Heart right ventricle (tissue), 16 donors: ENCODE measurements around the gene CLDN7. TPM values are rescaled to one million over a fixed set of nuclear protein-coding genes. Genes with fewer than 3 reads are reported as not detected.

ENCODE experiments used
- ATAC-seq, 8 donors: fragments of 200-7000 bp; cut with Tn5 transposase; one replicate each; pipeline ENCODE4 v1.9.1; 2020; ENCODE audit warnings: mild to moderate bottlenecking in 8 of 8, moderate library complexity in 8 of 8, moderate number of reproducible peaks in 1 of 8
- DNase-seq, 2 donors: peaks; one replicate each; pipeline ENCODE4 v3.0.0-alpha.2; 2020
- H3K27ac ChIP-seq, 10 donors: fragments of 200-600 bp; sonication (generic) in 2 of 10; one replicate each; pipeline versions ENCODE4 v1.5.0 to v1.8.0; 2020 to 2022; ENCODE audit warnings: mild to moderate bottlenecking in 3 of 10
- H3K27me3 ChIP-seq, 7 donors: fragments of 200-600 bp; one replicate each; pipeline ENCODE4 v1.8.0; 2021 to 2022; ENCODE audit warnings: mild to moderate bottlenecking in 2 of 7
- H3K36me3 ChIP-seq, 9 donors: fragments of 200-600 bp; sonication (generic) in 1 of 9; one replicate each; pipeline versions ENCODE4 v1.5.0 to v1.8.0; 2020 to 2022; ENCODE audit warnings: mild to moderate bottlenecking in 2 of 9
- H3K4me1 ChIP-seq, 9 donors: fragments of 200-600 bp; sonication (generic) in 1 of 9; one replicate each; pipeline versions ENCODE4 v1.5.0 to v1.8.0; 2020 to 2022; ENCODE audit warnings: mild to moderate bottlenecking in 4 of 9
- H3K4me3 ChIP-seq, 10 donors: fragments of 200-600 bp; sonication (generic) in 2 of 10; one replicate each; pipeline versions ENCODE4 v1.5.0 to v1.8.0; 2020 to 2022; ENCODE audit warnings: mild to moderate bottlenecking in 7 of 10, moderate library complexity in 2 of 10
- H3K9me3 ChIP-seq, 11 donors: fragments of 200-600 bp in 10 of 11; sonication (generic) in 2 of 11; one replicate each; pipeline versions ENCODE4 v1.5.0 to v1.8.0; 2013 to 2022; ENCODE audit warnings: mild to moderate bottlenecking in 2 of 11, control low read depth in 1 of 11, moderate library complexity in 1 of 11
- CTCF ChIP-seq, 9 donors: fragments of 200-600 bp; sonication (generic) in 2 of 9; IDR thresholded peaks; one replicate each; pipeline versions ENCODE4 v1.5.0 to v1.8.0; 2021 to 2022; ENCODE audit warnings: antibody characterized with exemption in 9 of 9, mild to moderate bottlenecking in 5 of 9, moderate library complexity in 1 of 9
- WGBS, 2 donors: extraction: QIAGEN DNeasy Blood & Tissue Kit; methylation state at CpG; one replicate each; pipeline ENCODE4 v1.1.7; 2013; ENCODE audit warnings: inconsistent platforms in 1 of 2; 5-methylcytosine and 5-hydroxymethylcytosine counted together
- intact Hi-C, 10 donors: fragments of 100-400 bp; cut with DNase I; formaldehyde crosslinking; loops; one replicate each; pipeline versions ENCODE4 v1.11.1 to v1.14.2; 2022
- polyA plus RNA-seq, 2 donors: library from polyadenylated mRNA; stranded (reverse); fragments of 200-250 nt; gene quantifications; one replicate each; pipeline ENCODE4 v1.2.3, GENCODE V29; 2013
- total RNA-seq, 10 donors: library from RNA; stranded (reverse); fragmentation: NEBNext Ultra II Directional in 3 of 10; extraction: Animal tissue kit (Norgen Biotek cat#: 25700) in 3 of 10; gene quantifications; one replicate each; pipeline versions ENCODE4 v1.2.1 to v1.2.4, GENCODE V29; 2021 to 2023
- donor health status: Arrhythmogenic right ventricular cardiomyopathy.
- donor health status: ischemic (EF 13 %, LVEDD 7.1; RV severe dilation, severe dysfunction).
- donor health status: healthy with polysubstance abuse.
- donor health status: DM: no; HTN: yes; CAD: no.
- donor health status: DM: no; HTN: no; CAD: no.
- donor health status: ischemic (EF 25% LVEDD 6.9; RV normal size, moderate dysfunction).
- donor health status: ischemic (EF 25% LVEDD 5.7; RV mildly dilated, moderate dysfunction).
- donor health status: healthy.
- donor health status: DM: yes; HTN: yes; CAD: no.
- donor health status: Ischemic cardiomyopathy.
- donor health status: ischemic (EF 35%, LVEDD 5.7; RV mildly dilated, moderate dysfunction).
- donor health status: nonischemic (EF 11% LVEDD 7.7; RV severe dilation, severe dysfunction).
- donor health status: DM: yes; HTN: yes; CAD: no.
- donor health status: PGD.
- donor health status: ischemic (EF 29% LVEDD 5.4; RV normal size, mild dysfunction).
- donor health status: nonischemic (EF 23%, LVEDD 6.1; RV moderate dilation, normal function).

The CLDN7 gene
- total and polyA plus RNA-seq, 12 donors = 0.39 to 2.5 (median 0.90) TPM

- no peaks in the 10 kb centered on the region for H3K9me3 ChIP-seq
- DNase-seq = peak in 1 of 2 donors; percentile 86
- intact Hi-C loops = loop anchor here in 4 of 10 donors (5.0 to 10.0 kb wide), 5 partner anchors 47 to 264 kb away; partner anchors contain the start of genes CLDN7 (in 1 of the 4), GABARAP (in 1 of the 4), SLC16A11 (in 1 of the 4) and TMEM256 (in 1 of the 4)
- TF ChIP-seq CTCF (IDR thresholded peaks at IDR 0.05) = no peak
- H3K27ac ChIP-seq = peak overlapping the region in 9 of 10 donors; percentile 87 to 100 (median 99)
- peaks cover 7 to 59% (median 44%) of the 10 kb centered on the region in 9 donors for H3K4me1 ChIP-seq
- no peaks in the 10 kb centered on the region for H3K27me3 ChIP-seq
- H3K4me3 ChIP-seq = peak overlapping the region; percentile 76 to 98 (median 91)
- ATAC-seq = peak in 4 of 8 donors; percentile 12 to 25 (median 22)
- WGBS, 2 donors = 2 to 4% methylated on average over 14 of the region's 14 CpGs
- peaks cover 0 to 47% (median 41%) of the 10 kb centered on the region in 9 donors for H3K36me3 ChIP-seq
Measured at GRCh38 chr17:7308625-7309433, 46.6 kb upstream of the CLDN7 start.

GRCh38 chr17:7307686-7308624 lies 45.7 kb upstream of the CLDN7 start:
- peaks cover 0 to 38% (median 33%) of the 10 kb centered on the region in 9 donors for H3K36me3 ChIP-seq
- TF ChIP-seq CTCF (IDR thresholded peaks at IDR 0.05) = peak in 2 of 9 donors; percentile 11 to 37
- DNase-seq (peak in 1 of 2 donors; percentile 64), ATAC-seq (peak in 4 of 8 donors; percentile 14 to 41 (median 30))
- peak overlapping the region; percentile 87 to 100 (median 98) for H3K27ac ChIP-seq
- intact Hi-C loops = loop anchor here in 5 of 10 donors (1.0 to 10.0 kb wide), 7 partner anchors 21 to 264 kb away; partner anchors contain the start of genes GABARAP (in 2 of the 5), CLDN7 (in 1 of the 5), NEURL4 (in 1 of the 5) and SLC16A11 (in 1 of the 5)
- no peaks in the 10 kb centered on the region for H3K9me3 ChIP-seq
- peak overlapping the region; percentile 76 to 98 (median 91) for H3K4me3 ChIP-seq
- WGBS, 2 donors = 0 to 1% methylated on average over 69 to 104 of the region's 104 CpGs
- no peaks in the 10 kb centered on the region for H3K27me3 ChIP-seq
- peaks cover 1 to 50% (median 35%) of the 10 kb centered on the region in 9 donors for H3K4me1 ChIP-seq

- intact Hi-C loops = loop anchor here in 5 of 10 donors (1.0 to 10.0 kb wide), 7 partner anchors 22 to 265 kb away; partner anchors contain the start of genes GABARAP (in 2 of the 5), CLDN7 (in 1 of the 5), NEURL4 (in 1 of the 5) and SLC16A11 (in 1 of the 5)
Measured at GRCh38 chr17:7306911-7307685, 44.8 kb upstream of the CLDN7 start, which contains the start of gene EIF5A. EIF5A (plus strand) TSS chr17:7307628; CDS start chr17:7309636, 2,008 bp downstream.

More at GRCh38 chr17:7306911-7307685, 44.8 kb upstream of the CLDN7 start, which contains the start of gene EIF5A:
- ATAC-seq (peak; percentile 91 to 97 (median 95)), DNase-seq (peak; percentile 100)
- Histone ChIP-seq H3K9me3 (no peaks in the 10 kb centered on the region), H3K36me3 (peaks cover 0 to 29% (median 24%) of the 10 kb centered on the region in 9 donors), H3K4me3 (peak within 1 kb of the TSS; percentile 76 to 98 (median 91)), H3K27me3 (no peaks in the 10 kb centered on the region), H3K4me1 (peaks cover 0 to 43% (median 29%) of the 10 kb centered on the region in 9 donors), H3K27ac (peak within 1 kb of the TSS; percentile 87 to 100 (median 98))
- WGBS, 2 donors = 0 to 1% methylated on average over 58 to 64 of the region's 64 CpGs
- TF ChIP-seq CTCF (IDR thresholded peaks at IDR 0.05) = no peak
